Endodermal cell (in vitro differentiated cells): Measurements from ENCODE around the gene SAMD4B. TPM values are rescaled to one million over a fixed set of nuclear protein-coding genes. Genes with fewer than 3 reads are reported as not detected.
"Not testable (repeated sequence)": the region's sequence is repeated elsewhere in the genome, so short reads cannot be mapped to it uniquely, and the experiment has no call there.

ENCODE experiments used
- DNase-seq: peaks from one replicate; pipeline ENCODE4 v3.0.0-alpha.2; 2017
- H3K27ac ChIP-seq: 2 replicates; pipeline ENCODE4 v1.5.1; 2013; ENCODE audit warnings: mild to moderate bottlenecking, low read depth, low read length, moderate library complexity
- H3K27me3 ChIP-seq: 2 replicates; pipeline ENCODE4 v1.6.1; 2013; ENCODE audit warnings: mild to moderate bottlenecking, low read length, moderate library complexity; ENCODE audit not compliant: insufficient read depth, control insufficient read depth, poor library complexity, severe bottlenecking
- H3K36me3 ChIP-seq: 2 replicates; pipeline ENCODE4 v1.7.0; 2013; ENCODE audit warnings: mild to moderate bottlenecking, low read length, moderate library complexity; ENCODE audit not compliant: control insufficient read depth, insufficient read depth
- H3K4me1 ChIP-seq: one replicate; pipeline ENCODE4 v1.7.0; 2013; ENCODE audit warnings: low read length; ENCODE audit not compliant: control insufficient read depth, insufficient read depth
- H3K4me3 ChIP-seq: 2 replicates; pipeline ENCODE4 v1.5.1; 2013; ENCODE audit warnings: mild to moderate bottlenecking, low read length, moderate library complexity
- H3K9ac ChIP-seq: 2 replicates; pipeline ENCODE4 v1.6.1; 2013; ENCODE audit warnings: mild to moderate bottlenecking, low read length, moderate library complexity; ENCODE audit not compliant: poor library complexity, severe bottlenecking; ENCODE audit errors: extremely low read depth
- H3K9me3 ChIP-seq: 2 replicates; pipeline ENCODE4 v1.6.1; 2013; ENCODE audit warnings: mild to moderate bottlenecking, low read length, moderate library complexity; ENCODE audit not compliant: control insufficient read depth
- H3K27ac Mint-ChIP-seq: 2 replicates; pipeline ENCODE4 v1.8.0; 2020; ENCODE audit warnings: mixed read lengths
- H3K27me3 Mint-ChIP-seq: 2 replicates; pipeline ENCODE4 v1.8.0; 2021; ENCODE audit warnings: mild to moderate bottlenecking, mixed read lengths; ENCODE audit not compliant: insufficient read depth
- H3K36me3 Mint-ChIP-seq: 2 replicates; pipeline ENCODE4 v1.8.0; 2020; ENCODE audit warnings: low read depth, mixed read lengths
- H3K4me1 Mint-ChIP-seq: 2 replicates; pipeline ENCODE4 v1.8.0; 2020; ENCODE audit warnings: mixed read lengths
- H3K4me3 Mint-ChIP-seq: 2 replicates; pipeline ENCODE4 v1.8.0; 2020; ENCODE audit warnings: mild to moderate bottlenecking, moderate library complexity, mixed read lengths
- H3K9me3 Mint-ChIP-seq: 2 replicates; pipeline ENCODE4 v1.8.0; 2020; ENCODE audit warnings: mild to moderate bottlenecking, mixed read lengths
- CTCF ChIP-seq: fragments of 200-600 bp; sonication (generic); conservative IDR thresholded peaks from 2 replicates; pipeline ENCODE4 v1.5.0; 2021; ENCODE audit warnings: antibody characterized with exemption, mild to moderate bottlenecking
- WGBS, 2 experiments: methylation state at CpG; one replicate each; pipeline versions ENCODE4 v1.1.5 to v1.1.7; 2013; ENCODE audit warnings: missing lambda C conversion rate in 2 of 2, mixed read lengths in 1 of 2; ENCODE audit not compliant: insufficient coverage in 1 of 2, insufficient read length in 1 of 2; 5-methylcytosine and 5-hydroxymethylcytosine counted together
- total RNA-seq, 2 donors: library from RNA; stranded (reverse); fragmentation: NEBNext Ultra II Directional in 1 of 2; extraction: Animal tissue kit (Norgen Biotek cat#: 25700) in 1 of 2; gene quantifications; 2 replicates in 1 of 2; 3 replicates in 1 of 2; pipeline ENCODE4 v1.2.1, GENCODE V29; 2021

Gene SAMD4B
- total RNA-seq, 2 donors from 2014 or later = 155 to 159 TPM

- Mint-ChIP-seq H3K4me3 (no peak overlapping the region), H3K36me3 (no peaks in the 10 kb centered on the region), H3K4me1 (no peaks in the 10 kb centered on the region), H3K27me3 (peaks cover 20% of the 10 kb centered on the region), H3K27ac (no peak overlapping the region), H3K9me3 (no peaks in the 10 kb centered on the region)
- H3K36me3 ChIP-seq = no peaks in the 10 kb centered on the region
- H3K9ac ChIP-seq = no peak overlapping the region
- DNase-seq = no peak
- WGBS, 2 experiments = 83 to 100% methylated on average over 3 to 6 of the region's 6 CpGs
- no peak for TF ChIP-seq CTCF
- no peaks in the 10 kb centered on the region for H3K4me1 ChIP-seq
- H3K9me3 ChIP-seq = no peaks in the 10 kb centered on the region
- no peak overlapping the region for H3K27ac ChIP-seq
- H3K27me3 ChIP-seq = no peaks in the 10 kb centered on the region
- H3K4me3 ChIP-seq = no peak overlapping the region
Observed at GRCh38 chr19:39335168-39335548, 7.1 kb upstream of the SAMD4B start.

- no peak overlapping the region for H3K27ac Mint-ChIP-seq
- WGBS, 2 experiments = 78% methylated on average over 3 of the region's 3 CpGs; no CpG with 5 or more reads in 1 of the 2 experiments
- H3K27me3 Mint-ChIP-seq = peaks cover 20% of the 10 kb centered on the region
Observed at GRCh38 chr19:39336483-39336882, 5.7 kb upstream of the SAMD4B start.

GRCh38 chr19:39339674-39340073 lies 2.5 kb upstream of the SAMD4B start:
- H3K4me3 ChIP-seq = no peak overlapping the region
- TF ChIP-seq CTCF = no peak
- WGBS, 2 experiments = 90% methylated on average over 1 of the region's 1 CpG; no CpG with 5 or more reads in 1 of the 2 experiments
- no peak for DNase-seq
- H3K27ac Mint-ChIP-seq = no peak overlapping the region
- H3K36me3 Mint-ChIP-seq = peaks cover 4% of the 10 kb centered on the region
- no peak overlapping the region for H3K27ac ChIP-seq
- H3K9me3 Mint-ChIP-seq = no peaks in the 10 kb centered on the region
- H3K27me3 ChIP-seq = no peaks in the 10 kb centered on the region
- no peak overlapping the region for H3K9ac ChIP-seq
- peaks cover 4% of the 10 kb centered on the region for H3K4me1 ChIP-seq
- H3K27me3 Mint-ChIP-seq = peaks cover 15% of the 10 kb centered on the region
- H3K36me3 ChIP-seq = peaks cover 4% of the 10 kb centered on the region
- no peak overlapping the region for H3K4me3 Mint-ChIP-seq
- H3K9me3 ChIP-seq = no peaks in the 10 kb centered on the region
- peaks cover 26% of the 10 kb centered on the region for H3K4me1 Mint-ChIP-seq

More at GRCh38 chr19:39336483-39336882, 5.7 kb upstream of the SAMD4B start:
- H3K27me3 ChIP-seq = no peaks in the 10 kb centered on the region
- no peak overlapping the region for H3K27ac ChIP-seq
- H3K4me3 Mint-ChIP-seq = no peak overlapping the region
- no peaks in the 10 kb centered on the region for H3K36me3 ChIP-seq
- H3K9ac ChIP-seq = no peak overlapping the region
- H3K9me3 Mint-ChIP-seq = no peaks in the 10 kb centered on the region
- no peak for TF ChIP-seq CTCF
- peaks cover 4% of the 10 kb centered on the region for H3K4me1 ChIP-seq
- no peak for DNase-seq
- H3K36me3 Mint-ChIP-seq = no peaks in the 10 kb centered on the region
- no peaks in the 10 kb centered on the region for H3K9me3 ChIP-seq
- no peak overlapping the region for H3K4me3 ChIP-seq
- H3K4me1 Mint-ChIP-seq = peaks cover 8% of the 10 kb centered on the region

- H3K4me1 ChIP-seq, H3K27ac ChIP-seq, H3K4me3 ChIP-seq, H3K36me3 Mint-ChIP-seq, H3K27ac Mint-ChIP-seq, H3K27me3 ChIP-seq, DNase-seq, H3K36me3 ChIP-seq, H3K9ac ChIP-seq, H3K9me3 ChIP-seq, H3K9me3 Mint-ChIP-seq: not testable (repeated sequence)
- H3K27me3 Mint-ChIP-seq = peaks cover 15% of the 10 kb centered on the region
- peaks cover 30% of the 10 kb centered on the region for H3K4me1 Mint-ChIP-seq
- 92 to 100% methylated on average over 1 to 7 of the region's 7 CpGs for WGBS, 2 experiments
- H3K4me3 Mint-ChIP-seq = peak overlapping the region; percentile 91
Observed at GRCh38 chr19:39340156-39340555, 2.1 kb upstream of the SAMD4B start.
